H9 (cell line): ENCODE data around the gene WWC2. TPM values are rescaled to one million over a fixed set of nuclear protein-coding genes. Genes with fewer than 3 reads are reported as not detected.

Experiments
- DNase-seq: peaks from one replicate; pipeline ENCODE4 v3.0.0-alpha.2; 2017
- H2AFZ ChIP-seq: one replicate; pipeline ENCODE4 v1.6.1; 2013; ENCODE audit warnings: mild to moderate bottlenecking, low read length, control low read depth, moderate library complexity
- H2AK5ac ChIP-seq: 2 replicates; pipeline ENCODE4 v1.6.1; 2013; ENCODE audit warnings: low read length, control low read depth, mixed read lengths; ENCODE audit not compliant: insufficient read length
- H2BK120ac ChIP-seq: one replicate; pipeline ENCODE4 v1.6.1; 2013; ENCODE audit warnings: low read depth, mild to moderate bottlenecking, low read length, control low read depth, inconsistent platforms; ENCODE audit not compliant: poor library complexity, severe bottlenecking
- H2BK12ac ChIP-seq: 2 replicates; pipeline ENCODE4 v1.6.1; 2013; ENCODE audit warnings: low read length, control low read depth, mixed read lengths, low read depth; ENCODE audit not compliant: insufficient read length
- H2BK15ac ChIP-seq: 2 replicates; pipeline ENCODE4 v1.6.1; 2013; ENCODE audit warnings: low read depth, low read length, control low read depth
- H2BK20ac ChIP-seq: one replicate; pipeline ENCODE4 v1.6.1; 2013; ENCODE audit warnings: low read depth, mild to moderate bottlenecking, low read length, control low read depth, inconsistent platforms; ENCODE audit not compliant: poor library complexity, severe bottlenecking
- H2BK5ac ChIP-seq: 2 replicates; pipeline ENCODE4 v1.6.1; 2013; ENCODE audit warnings: low read length, control low read depth, mixed read lengths; ENCODE audit not compliant: insufficient read length
- H3K14ac ChIP-seq: 2 replicates; pipeline ENCODE4 v1.6.1; 2013; ENCODE audit warnings: low read length, control low read depth; ENCODE audit not compliant: insufficient read depth
- H3K18ac ChIP-seq: 2 replicates; pipeline ENCODE4 v1.6.1; 2013; ENCODE audit warnings: low read depth, mild to moderate bottlenecking, mixed read lengths, low read length, control low read depth; ENCODE audit not compliant: insufficient read length
- H3K23ac ChIP-seq: 2 replicates; pipeline ENCODE4 v1.6.1; 2013; ENCODE audit warnings: low read length, control low read depth, mixed read lengths, low read depth; ENCODE audit not compliant: insufficient read length
- H3K23me2 ChIP-seq: 2 replicates; pipeline ENCODE4 v1.6.1; 2013; ENCODE audit warnings: low read depth, mild to moderate bottlenecking, mixed read lengths, low read length, control low read depth; ENCODE audit not compliant: insufficient read length, poor library complexity, severe bottlenecking
- H3K27ac ChIP-seq: 2 replicates; pipeline ENCODE4 v1.5.1; 2013; ENCODE audit warnings: low read length, control low read depth, mixed read lengths, low read depth; ENCODE audit not compliant: insufficient read length
- H3K27me3 ChIP-seq: 2 replicates; pipeline ENCODE4 v1.6.1; 2013; ENCODE audit warnings: low read length, control low read depth, inconsistent platforms; ENCODE audit not compliant: insufficient read depth
- H3K4ac ChIP-seq: 2 replicates; pipeline ENCODE4 v1.6.1; 2013; ENCODE audit warnings: low read depth, mild to moderate bottlenecking, control low read depth, inconsistent platforms, low read length, moderate library complexity
- H3K4me1 ChIP-seq: 2 replicates; pipeline ENCODE4 v1.6.1; 2013; ENCODE audit warnings: low read length, control low read depth, inconsistent platforms; ENCODE audit not compliant: insufficient read depth
- H3K4me2 ChIP-seq: 2 replicates; pipeline ENCODE4 v1.6.1; 2013; ENCODE audit warnings: low read length, control low read depth, mixed read lengths; ENCODE audit not compliant: insufficient read length, insufficient read depth
- H3K56ac ChIP-seq: 2 replicates; pipeline ENCODE4 v1.6.1; 2013; ENCODE audit warnings: low read depth, mild to moderate bottlenecking, mixed read lengths, low read length, control low read depth; ENCODE audit not compliant: insufficient read length
- H3K79me1 ChIP-seq: 2 replicates; pipeline ENCODE4 v1.6.1; 2013; ENCODE audit warnings: low read depth, mild to moderate bottlenecking, moderate library complexity, low read length, control low read depth, inconsistent platforms; ENCODE audit not compliant: insufficient read depth, poor library complexity, severe bottlenecking
- H3K79me2 ChIP-seq: 2 replicates; pipeline ENCODE4 v1.6.1; 2013; ENCODE audit warnings: low read length, control low read depth, inconsistent platforms; ENCODE audit not compliant: insufficient read depth
- H3K9ac ChIP-seq: 2 replicates; pipeline ENCODE4 v1.6.1; 2013; ENCODE audit warnings: low read length, control low read depth, mixed read lengths; ENCODE audit not compliant: insufficient read length; ENCODE audit errors: extremely low read depth
- H3K9me3 ChIP-seq: one replicate; pipeline ENCODE4 v1.6.1; 2013; ENCODE audit warnings: low read depth, low read length, inconsistent platforms; ENCODE audit not compliant: control insufficient read depth
- H3T11ph ChIP-seq: one replicate; pipeline ENCODE4 v1.6.1; 2013; ENCODE audit warnings: mild to moderate bottlenecking, low read length, control low read depth, inconsistent platforms
- H4K20me1 ChIP-seq: one replicate; pipeline ENCODE4 v1.6.1; 2013; ENCODE audit not compliant: control insufficient read depth, insufficient read length, insufficient read depth
- H4K5ac ChIP-seq: 2 replicates; pipeline ENCODE4 v1.6.1; 2013; ENCODE audit warnings: low read depth, mild to moderate bottlenecking, mixed read lengths, low read length, control low read depth; ENCODE audit not compliant: insufficient read length
- H4K8ac ChIP-seq: replicated peaks from 2 replicates; pipeline ENCODE4 v1.6.1; 2013; ENCODE audit warnings: low read length, control low read depth, mixed read lengths, low read depth; ENCODE audit not compliant: insufficient read length
- H4K91ac ChIP-seq: 2 replicates; pipeline ENCODE4 v1.6.1; 2013; ENCODE audit warnings: low read depth, mild to moderate bottlenecking, moderate library complexity, mixed read lengths, low read length, control low read depth; ENCODE audit not compliant: insufficient read length
- H3K27ac Mint-ChIP-seq, 3 experiments: 2 replicates in 2 of 3; 3 replicates in 1 of 3; pipeline ENCODE4 v1.8.0; 2020 to 2021; ENCODE audit warnings: mixed read lengths in 3 of 3, mild to moderate bottlenecking in 1 of 3, moderate library complexity in 1 of 3
- H3K27me3 Mint-ChIP-seq: 2 replicates; pipeline ENCODE4 v1.8.0; 2021; ENCODE audit warnings: low read depth, mild to moderate bottlenecking, moderate library complexity, mixed read lengths
- H3K36me3 Mint-ChIP-seq, 3 experiments: 2 replicates in 2 of 3; 3 replicates in 1 of 3; pipeline ENCODE4 v1.8.0; 2020 to 2021; ENCODE audit warnings: low read depth in 3 of 3, mixed read lengths in 3 of 3; ENCODE audit not compliant: insufficient read depth in 1 of 3
- H3K4me1 Mint-ChIP-seq, 2 experiments: 2 replicates each; pipeline ENCODE4 v1.8.0; 2020; ENCODE audit warnings: mixed read lengths in 2 of 2
- H3K4me3 Mint-ChIP-seq, 2 experiments: 2 replicates in 1 of 2; 3 replicates in 1 of 2; pipeline ENCODE4 v1.8.0; 2020 to 2021; ENCODE audit warnings: mild to moderate bottlenecking in 2 of 2, mixed read lengths in 2 of 2, moderate library complexity in 1 of 2
- H3K9me3 Mint-ChIP-seq, 2 experiments: 2 replicates in 1 of 2; 3 replicates in 1 of 2; pipeline ENCODE4 v1.8.0; 2020; ENCODE audit warnings: mild to moderate bottlenecking in 2 of 2, mixed read lengths in 2 of 2, moderate library complexity in 1 of 2
- WGBS: extraction: QIAGEN DNeasy Blood & Tissue Kit; methylation state at CpG from one replicate; pipeline ENCODE4 v1.1.7; 2013; ENCODE audit warnings: missing lambda C conversion rate, low lambda C conversion rate, mixed read lengths; ENCODE audit not compliant: insufficient read length; ENCODE audit errors: extremely low coverage; 5-methylcytosine and 5-hydroxymethylcytosine counted together
- total RNA-seq: library from RNA; stranded (reverse); gene quantifications from 2 replicates; pipeline ENCODE4 v1.2.1, GENCODE V29; 2021
- TF ChIP-seq, protein P1 (sequence below): fragments of 200-600 bp; sonication (generic); conservative IDR thresholded peaks from 3 replicates; pipeline ENCODE4 v1.8.0; 2021; ENCODE audit warnings: antibody characterized with exemption, mild to moderate bottlenecking

WWC2 gene
- total RNA-seq, 1 experiment from 2014 or later = 106 TPM

DNA sequence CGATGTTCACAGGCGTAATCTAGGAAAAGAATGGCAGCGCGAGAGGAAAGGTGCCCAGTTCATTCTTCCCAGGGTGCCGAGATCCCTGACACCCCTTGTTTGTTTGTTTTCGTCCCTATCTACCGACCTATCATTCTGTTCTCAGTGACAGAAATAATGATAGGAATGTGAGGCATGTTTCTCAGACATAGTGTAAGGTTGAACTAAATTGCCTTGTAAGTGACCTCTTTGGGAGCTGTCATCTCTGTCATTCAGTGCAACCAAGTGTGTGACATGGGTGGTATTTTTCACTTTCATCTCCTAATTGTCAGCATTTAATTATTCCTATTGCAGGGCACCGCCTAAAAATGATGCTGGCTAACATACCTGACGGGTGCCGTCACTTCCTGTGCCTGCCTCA is 196.7 kb downstream of the WWC2 start:
- H2BK15ac ChIP-seq = no peak overlapping the region
- no peaks in the 10 kb centered on the region for H3K27me3 ChIP-seq
- H3K23me2 ChIP-seq = no peaks in the 10 kb centered on the region
- H3K4me1 ChIP-seq = no peaks in the 10 kb centered on the region
- H4K20me1 ChIP-seq = no peaks in the 10 kb centered on the region
- H3K4me2 ChIP-seq = no peak overlapping the region
- H3K9ac ChIP-seq = no peak overlapping the region
- no peak overlapping the region for H2BK120ac ChIP-seq
- no peak overlapping the region for H4K91ac ChIP-seq
- Mint-ChIP-seq H3K4me3 (no peak overlapping the region), H3K9me3 (no peaks in the 10 kb centered on the region), H3K36me3 (peaks cover 24 to 74% (median 62%) of the 10 kb centered on the region in 3 experiments), H3K27ac (peak overlapping the region in 1 of 3 experiments; percentile 68; a peak in 2 of 7 replicates), H3K4me1 (peaks cover 3 to 5% of the 10 kb centered on the region in 2 experiments; a peak in 3 of 4 replicates), H3K27me3 (no peaks in the 10 kb centered on the region)
- H3K18ac ChIP-seq = no peak overlapping the region
- H3K23ac ChIP-seq = no peak overlapping the region
- H2AFZ ChIP-seq = no peak overlapping the region
- H4K5ac ChIP-seq = no peak overlapping the region
- H2BK12ac ChIP-seq = no peak overlapping the region
- no peak overlapping the region for H2AK5ac ChIP-seq
- WGBS = no CpG with 5 or more reads among the region's 10 CpGs
- H3K79me1 ChIP-seq = no peaks in the 10 kb centered on the region
- H3K4ac ChIP-seq = no peak overlapping the region
- H3K14ac ChIP-seq = no peak overlapping the region
- no peaks in the 10 kb centered on the region for H3K79me2 ChIP-seq
- H3T11ph ChIP-seq = no peak overlapping the region
- no peaks in the 10 kb centered on the region for H3K9me3 ChIP-seq
- DNase-seq = no peak
- TF ChIP-seq, protein P1, sequence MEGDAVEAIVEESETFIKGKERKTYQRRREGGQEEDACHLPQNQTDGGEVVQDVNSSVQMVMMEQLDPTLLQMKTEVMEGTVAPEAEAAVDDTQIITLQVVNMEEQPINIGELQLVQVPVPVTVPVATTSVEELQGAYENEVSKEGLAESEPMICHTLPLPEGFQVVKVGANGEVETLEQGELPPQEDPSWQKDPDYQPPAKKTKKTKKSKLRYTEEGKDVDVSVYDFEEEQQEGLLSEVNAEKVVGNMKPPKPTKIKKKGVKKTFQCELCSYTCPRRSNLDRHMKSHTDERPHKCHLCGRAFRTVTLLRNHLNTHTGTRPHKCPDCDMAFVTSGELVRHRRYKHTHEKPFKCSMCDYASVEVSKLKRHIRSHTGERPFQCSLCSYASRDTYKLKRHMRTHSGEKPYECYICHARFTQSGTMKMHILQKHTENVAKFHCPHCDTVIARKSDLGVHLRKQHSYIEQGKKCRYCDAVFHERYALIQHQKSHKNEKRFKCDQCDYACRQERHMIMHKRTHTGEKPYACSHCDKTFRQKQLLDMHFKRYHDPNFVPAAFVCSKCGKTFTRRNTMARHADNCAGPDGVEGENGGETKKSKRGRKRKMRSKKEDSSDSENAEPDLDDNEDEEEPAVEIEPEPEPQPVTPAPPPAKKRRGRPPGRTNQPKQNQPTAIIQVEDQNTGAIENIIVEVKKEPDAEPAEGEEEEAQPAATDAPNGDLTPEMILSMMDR = no peak
- H2BK5ac ChIP-seq = no peak overlapping the region
- no peak overlapping the region for H3K56ac ChIP-seq
- H2BK20ac ChIP-seq = no peak overlapping the region
- no peak overlapping the region for H3K27ac ChIP-seq
- no peak overlapping the region for H4K8ac ChIP-seq
